HepG2 (cell line): ENCODE results near the gene AKAP7. TPM values are rescaled to one million over a fixed set of nuclear protein-coding genes. Genes with fewer than 3 reads are reported as not detected.

ENCODE experiments used
- EEA1 ChIP-seq: sonication (generic); formaldehyde crosslinking; IDR thresholded peaks from 2 replicates; pipeline ENCODE4 v1.5.1; 2020; ENCODE audit warnings: mild to moderate bottlenecking, missing genetic modification reagents, borderline replicate concordance
- FOXC1 ChIP-seq: sonication (generic); formaldehyde crosslinking; IDR thresholded peaks from 2 replicates; pipeline ENCODE4 v1.8.0; 2022; ENCODE audit warnings: mild to moderate bottlenecking, missing genetic modification reagents, borderline replicate concordance
- ZBTB21 ChIP-seq: sonication (generic); formaldehyde crosslinking; IDR thresholded peaks from 2 replicates; pipeline ENCODE4 v1.4.0; 2020; ENCODE audit warnings: missing genetic modification reagents
- ZNF121 ChIP-seq: sonication (generic); formaldehyde crosslinking; IDR thresholded peaks from 2 replicates; pipeline ENCODE4 v1.5.0; 2020; ENCODE audit warnings: mild to moderate bottlenecking, missing genetic modification reagents
- ZNF274 ChIP-seq: sonication (generic); formaldehyde crosslinking; IDR thresholded peaks from 2 replicates; pipeline ENCODE4 v1.5.1; 2020; ENCODE audit warnings: mild to moderate bottlenecking, missing genetic modification reagents
- ZNF282 ChIP-seq: fragments of 450-650 bp; IDR thresholded peaks from 2 replicates; pipeline ENCODE4 v1.6.1; 2018; ENCODE audit not compliant: partially characterized antibody
- ZNF652 ChIP-seq: IDR thresholded peaks from 2 replicates; pipeline ENCODE4 v1.6.1; 2016; ENCODE audit warnings: low read depth, borderline replicate concordance
- ZNF746 ChIP-seq: sonication (generic); formaldehyde crosslinking; IDR thresholded peaks from 2 replicates; pipeline ENCODE4 v1.8.0; 2022; ENCODE audit warnings: mild to moderate bottlenecking, missing genetic modification reagents
- ZNF780A ChIP-seq: sonication (generic); formaldehyde crosslinking; IDR thresholded peaks from 2 replicates; pipeline ENCODE4 v1.8.0; 2022; ENCODE audit warnings: mild to moderate bottlenecking, missing genetic modification reagents, moderate library complexity
- ZNF816 ChIP-seq: sonication (generic); formaldehyde crosslinking; IDR thresholded peaks from 2 replicates; pipeline ENCODE4 v1.8.0; 2022; ENCODE audit warnings: missing genetic modification reagents, mild to moderate bottlenecking, borderline replicate concordance
- ZSCAN20 ChIP-seq: sonication (generic); formaldehyde crosslinking; IDR thresholded peaks from 2 replicates; pipeline ENCODE4 v1.4.0; 2020; ENCODE audit warnings: missing genetic modification reagents, mild to moderate bottlenecking, borderline replicate concordance
- polyA plus RNA-seq, 8 experiments: library from polyadenylated mRNA; depleted of rRNA in 3 of 8; stranded (reverse) in 7 of 8; unstranded in 1 of 8; fragments of >200 nt; fragmentation: Illumina TruSeq in 4 of 8; extraction: Trizol in 4 of 8; gene quantifications; 2 replicates each; pipeline versions ENCODE4 v1.2.1 to v1.2.3, GENCODE V29; 2011 to 2016; ENCODE audit warnings: low read depth in 4 of 8, missing spikeins in 1 of 8, mixed read lengths in 1 of 8; ENCODE audit not compliant: insufficient read depth in 1 of 8
- total RNA-seq, 5 experiments: library from RNA; depleted of rRNA; stranded (reverse); fragments of >200 nt; fragmentation: Illumina TruSeq; extraction: Trizol; gene quantifications; 2 replicates each; pipeline ENCODE4 v1.2.3, GENCODE V29; 2016; ENCODE audit warnings: low read depth in 1 of 5
- TF ChIP-seq, protein P1 (sequence below): sonication (generic); formaldehyde crosslinking; IDR thresholded peaks from 2 replicates; pipeline ENCODE4 v1.4.0; 2020; ENCODE audit warnings: missing genetic modification reagents, borderline replicate concordance
- TF ChIP-seq, protein P2 (sequence below): sonication (generic); formaldehyde crosslinking; IDR thresholded peaks from 2 replicates; pipeline ENCODE4 v1.4.0; 2020; ENCODE audit warnings: missing genetic modification reagents, borderline replicate concordance
- TF ChIP-seq, protein P3 (sequence below): sonication (generic); formaldehyde crosslinking; IDR thresholded peaks from 2 replicates; pipeline ENCODE4 v1.4.0; 2020; ENCODE audit warnings: mild to moderate bottlenecking, missing genetic modification reagents
- TF ChIP-seq, protein P4 (sequence below): sonication (generic); formaldehyde crosslinking; IDR thresholded peaks from 2 replicates; pipeline ENCODE4 v1.5.1; 2020; ENCODE audit warnings: missing genetic modification reagents, mild to moderate bottlenecking, borderline replicate concordance
- TF ChIP-seq, protein P5 (sequence below): sonication (generic); formaldehyde crosslinking; IDR thresholded peaks from 2 replicates; pipeline ENCODE4 v1.5.0; 2020; ENCODE audit warnings: missing genetic modification reagents
- TF ChIP-seq, protein P6 (sequence below): sonication (generic); formaldehyde crosslinking; IDR thresholded peaks from 2 replicates; pipeline ENCODE4 v1.5.0; 2020; ENCODE audit warnings: missing genetic modification reagents, mild to moderate bottlenecking, borderline replicate concordance

Gene AKAP7
- total and polyA plus RNA-seq, 2 of the 13 experiments (the other 11 are each of a cell fraction or from before 2014, with no cell fraction given): 3.6 to 11.7 TPM

DNA sequence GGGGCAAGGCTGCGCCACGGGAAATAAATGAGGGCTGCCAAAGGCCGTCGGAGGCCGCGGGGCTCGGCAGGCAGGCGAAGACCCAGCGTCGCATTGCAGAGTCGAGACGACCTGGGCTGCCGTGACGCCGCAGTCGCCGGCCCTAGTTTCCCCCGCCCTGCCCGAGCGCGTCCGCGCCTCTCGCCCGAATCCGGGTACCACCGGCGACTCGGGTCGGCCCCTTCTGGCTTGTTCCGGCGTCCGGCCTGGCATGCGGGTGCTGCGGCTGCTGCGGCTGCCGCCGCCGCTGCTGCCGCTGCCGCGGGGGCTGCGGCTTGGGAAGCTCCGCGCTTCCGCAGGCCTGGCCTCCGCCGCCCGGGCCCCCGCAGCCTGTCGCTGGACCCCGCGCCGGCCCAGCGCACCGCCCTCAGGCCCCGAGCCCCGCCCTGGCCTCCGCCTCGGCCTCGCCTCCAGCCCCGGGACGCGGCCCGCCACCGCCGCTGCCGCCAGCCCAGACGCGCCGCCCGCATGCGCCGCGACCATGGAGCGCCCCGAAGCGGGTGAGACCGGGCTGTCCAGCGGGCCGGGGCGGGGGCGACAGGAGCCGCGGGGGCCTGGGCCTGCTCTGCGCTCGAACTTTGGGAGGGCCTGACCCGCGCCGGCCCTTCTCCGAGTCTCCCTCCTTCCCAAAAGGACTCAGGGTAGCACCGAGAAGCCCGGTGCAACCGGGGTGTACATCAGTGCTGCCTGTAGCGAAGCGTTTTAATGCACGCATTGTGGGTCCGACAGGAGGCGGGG is at the start of gene AKAP7 (continued):
- TF ChIP-seq, protein P1, sequence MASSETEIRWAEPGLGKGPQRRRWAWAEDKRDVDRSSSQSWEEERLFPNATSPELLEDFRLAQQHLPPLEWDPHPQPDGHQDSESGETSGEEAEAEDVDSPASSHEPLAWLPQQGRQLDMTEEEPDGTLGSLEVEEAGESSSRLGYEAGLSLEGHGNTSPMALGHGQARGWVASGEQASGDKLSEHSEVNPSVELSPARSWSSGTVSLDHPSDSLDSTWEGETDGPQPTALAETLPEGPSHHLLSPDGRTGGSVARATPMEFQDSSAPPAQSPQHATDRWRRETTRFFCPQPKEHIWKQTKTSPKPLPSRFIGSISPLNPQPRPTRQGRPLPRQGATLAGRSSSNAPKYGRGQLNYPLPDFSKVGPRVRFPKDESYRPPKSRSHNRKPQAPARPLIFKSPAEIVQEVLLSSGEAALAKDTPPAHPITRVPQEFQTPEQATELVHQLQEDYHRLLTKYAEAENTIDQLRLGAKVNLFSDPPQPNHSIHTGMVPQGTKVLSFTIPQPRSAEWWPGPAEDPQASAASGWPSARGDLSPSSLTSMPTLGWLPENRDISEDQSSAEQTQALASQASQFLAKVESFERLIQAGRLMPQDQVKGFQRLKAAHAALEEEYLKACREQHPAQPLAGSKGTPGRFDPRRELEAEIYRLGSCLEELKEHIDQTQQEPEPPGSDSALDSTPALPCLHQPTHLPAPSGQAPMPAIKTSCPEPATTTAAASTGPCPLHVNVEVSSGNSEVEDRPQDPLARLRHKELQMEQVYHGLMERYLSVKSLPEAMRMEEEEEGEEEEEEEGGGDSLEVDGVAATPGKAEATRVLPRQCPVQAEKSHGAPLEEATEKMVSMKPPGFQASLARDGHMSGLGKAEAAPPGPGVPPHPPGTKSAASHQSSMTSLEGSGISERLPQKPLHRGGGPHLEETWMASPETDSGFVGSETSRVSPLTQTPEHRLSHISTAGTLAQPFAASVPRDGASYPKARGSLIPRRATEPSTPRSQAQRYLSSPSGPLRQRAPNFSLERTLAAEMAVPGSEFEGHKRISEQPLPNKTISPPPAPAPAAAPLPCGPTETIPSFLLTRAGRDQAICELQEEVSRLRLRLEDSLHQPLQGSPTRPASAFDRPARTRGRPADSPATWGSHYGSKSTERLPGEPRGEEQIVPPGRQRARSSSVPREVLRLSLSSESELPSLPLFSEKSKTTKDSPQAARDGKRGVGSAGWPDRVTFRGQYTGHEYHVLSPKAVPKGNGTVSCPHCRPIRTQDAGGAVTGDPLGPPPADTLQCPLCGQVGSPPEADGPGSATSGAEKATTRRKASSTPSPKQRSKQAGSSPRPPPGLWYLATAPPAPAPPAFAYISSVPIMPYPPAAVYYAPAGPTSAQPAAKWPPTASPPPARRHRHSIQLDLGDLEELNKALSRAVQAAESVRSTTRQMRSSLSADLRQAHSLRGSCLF (CRISPR knock-in tag): 0 out of 2 replicates have a peak, but pooled peaks have one; percentile 80
- TF ChIP-seq ZNF121 (CRISPR knock-in tag): peak; percentile 71
- TF ChIP-seq ZSCAN20 (CRISPR knock-in tag): peak; percentile 50; the same call in 1 of the 2 replicates
- TF ChIP-seq, protein P2, sequence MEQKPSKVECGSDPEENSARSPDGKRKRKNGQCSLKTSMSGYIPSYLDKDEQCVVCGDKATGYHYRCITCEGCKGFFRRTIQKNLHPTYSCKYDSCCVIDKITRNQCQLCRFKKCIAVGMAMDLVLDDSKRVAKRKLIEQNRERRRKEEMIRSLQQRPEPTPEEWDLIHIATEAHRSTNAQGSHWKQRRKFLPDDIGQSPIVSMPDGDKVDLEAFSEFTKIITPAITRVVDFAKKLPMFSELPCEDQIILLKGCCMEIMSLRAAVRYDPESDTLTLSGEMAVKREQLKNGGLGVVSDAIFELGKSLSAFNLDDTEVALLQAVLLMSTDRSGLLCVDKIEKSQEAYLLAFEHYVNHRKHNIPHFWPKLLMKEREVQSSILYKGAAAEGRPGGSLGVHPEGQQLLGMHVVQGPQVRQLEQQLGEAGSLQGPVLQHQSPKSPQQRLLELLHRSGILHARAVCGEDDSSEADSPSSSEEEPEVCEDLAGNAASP: 0 out of 2 replicates have a peak, but pooled peaks have one; percentile 31
- TF ChIP-seq ZNF746 (CRISPR knock-in tag): no peak; the same call in 1 of the 2 replicates
- TF ChIP-seq, protein P3, sequence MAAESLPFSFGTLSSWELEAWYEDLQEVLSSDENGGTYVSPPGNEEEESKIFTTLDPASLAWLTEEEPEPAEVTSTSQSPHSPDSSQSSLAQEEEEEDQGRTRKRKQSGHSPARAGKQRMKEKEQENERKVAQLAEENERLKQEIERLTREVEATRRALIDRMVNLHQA (CRISPR knock-in tag): no peak
- no peak for TF ChIP-seq ZNF780A (CRISPR knock-in tag)
- TF ChIP-seq ZNF816 (CRISPR knock-in tag): 0 out of 2 replicates have a peak, but pooled peaks have one; percentile 47
- TF ChIP-seq ZNF282: no peak
- TF ChIP-seq, protein P4, sequence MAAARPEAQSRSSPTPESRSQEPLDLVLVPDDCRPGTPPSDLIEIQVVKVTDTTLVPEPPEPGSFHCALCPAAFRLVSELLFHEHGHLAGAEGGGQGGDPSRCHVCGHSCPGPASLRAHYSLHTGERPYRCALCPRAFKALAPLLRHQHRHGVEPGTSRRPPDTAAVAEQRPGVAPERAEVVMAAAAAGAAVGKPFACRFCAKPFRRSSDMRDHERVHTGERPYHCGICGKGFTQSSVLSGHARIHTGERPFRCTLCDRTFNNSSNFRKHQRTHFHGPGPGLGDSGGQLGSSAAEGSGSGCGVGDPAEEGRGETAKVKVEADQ (CRISPR knock-in tag): no peak
- no peak for TF ChIP-seq ZNF652 (CRISPR knock-in tag)
- TF ChIP-seq, protein P5, sequence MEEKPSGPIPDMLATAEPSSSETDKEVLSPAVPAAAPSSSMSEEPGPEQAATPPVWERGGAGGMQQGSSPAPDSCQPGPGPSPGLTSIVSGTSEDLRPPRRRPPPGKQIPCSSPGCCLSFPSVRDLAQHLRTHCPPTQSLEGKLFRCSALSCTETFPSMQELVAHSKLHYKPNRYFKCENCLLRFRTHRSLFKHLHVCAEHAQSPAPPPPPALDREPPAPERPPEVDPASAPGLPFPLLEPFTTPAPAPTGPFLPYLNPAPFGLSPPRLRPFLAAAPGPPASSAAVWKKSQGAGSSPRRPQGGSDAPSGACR: peak; percentile 20; the same call in 1 of the 2 replicates
- TF ChIP-seq ZBTB21 (CRISPR knock-in tag): no peak
- TF ChIP-seq FOXC1 (CRISPR knock-in tag): peak; percentile 40; the same call in 1 of the 2 replicates
- TF ChIP-seq EEA1: peak; percentile 94; the same call in 1 of the 2 replicates
- no peak for TF ChIP-seq ZNF274
- TF ChIP-seq, protein P6, sequence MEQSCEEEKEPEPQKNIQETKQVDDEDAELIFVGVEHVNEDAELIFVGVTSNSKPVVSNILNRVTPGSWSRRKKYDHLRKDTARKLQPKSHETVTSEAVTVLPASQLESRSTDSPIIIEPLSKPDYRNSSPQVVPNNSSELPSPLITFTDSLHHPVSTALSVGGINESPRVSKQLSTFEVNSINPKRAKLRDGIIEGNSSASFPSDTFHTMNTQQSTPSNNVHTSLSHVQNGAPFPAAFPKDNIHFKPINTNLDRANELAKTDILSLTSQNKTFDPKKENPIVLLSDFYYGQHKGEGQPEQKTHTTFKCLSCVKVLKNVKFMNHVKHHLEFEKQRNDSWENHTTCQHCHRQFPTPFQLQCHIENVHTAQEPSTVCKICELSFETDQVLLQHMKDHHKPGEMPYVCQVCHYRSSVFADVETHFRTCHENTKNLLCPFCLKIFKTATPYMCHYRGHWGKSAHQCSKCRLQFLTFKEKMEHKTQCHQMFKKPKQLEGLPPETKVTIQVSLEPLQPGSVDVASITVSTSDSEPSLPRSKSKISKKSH (CRISPR knock-in tag): peak; percentile 65; the same call in 1 of the 2 replicates
